HCT116 (cell line): Measurements from ENCODE around the gene SLCO2A1. TPM values are rescaled to one million over a fixed set of nuclear protein-coding genes. Genes with fewer than 3 reads are reported as not detected.

Experiments used
- ATAC-seq: fragments of 200-7000 bp; cut with Tn5 transposase; 2 replicates; pipeline ENCODE4 v1.9.1; 2020; ENCODE audit warnings: mild to moderate bottlenecking, moderate library complexity
- BruUV-seq: library from RNA; stranded (reverse); fragments of 400-500 nt; replicated peaks from 2 replicates; lab custom pipeline; 2021; lab: Mats Ljungman, UMichigan
- CTCF ChIA-PET: fragments of 300-600 bp; sonication (Branson Sonifier 250); formaldehyde crosslinking; loops from one replicate; lab custom pipeline; 2021; ENCODE audit warnings: antibody characterized with exemption; lab: Charles Lee
- POLR2A ChIA-PET: fragments of 300-600, 350-600 bp; sonication (Branson Sonifier 250); formaldehyde crosslinking; loops from one replicate; lab custom pipeline; 2021; ENCODE audit warnings: antibody characterized with exemption; lab: Charles Lee
- RAD21 ChIA-PET, 2 experiments: fragments of 300-600 bp; sonication (Branson Sonifier 250); formaldehyde crosslinking; loops; one replicate each; lab custom pipeline; 2023; ENCODE audit warnings: low total read pairs in 2 of 2; ENCODE audit not compliant: uncharacterized antibody in 2 of 2, unreplicated experiment in 2 of 2, low non-redundant PET in 1 of 2; lab: Charles Lee
- DNase-seq: peaks from one replicate; pipeline ENCODE4 v3.0.0-alpha.2; 2010; ENCODE audit warnings: low read depth, low spot score
- H2AFZ ChIP-seq: fragments of 200-600 bp; shearing (Covaris generic), sonication (generic); 2 replicates; pipeline ENCODE4 v1.6.1; 2017; ENCODE audit warnings: low read depth, mixed run types, mixed read lengths, antibody characterized with exemption, low read length; ENCODE audit not compliant: poor library complexity, severe bottlenecking
- H3K27ac ChIP-seq: 2 replicates; pipeline ENCODE4 v1.5.1; 2012; ENCODE audit warnings: low read depth, low read length
- H3K27me3 ChIP-seq: fragments of 200-600 bp; sonication (generic); 2 replicates; pipeline ENCODE4 v1.6.1; 2016; ENCODE audit warnings: mixed run types, low read length, mixed read lengths; ENCODE audit not compliant: insufficient read depth
- H3K36me3 ChIP-seq, 2 experiments: fragments of 200-500 bp in 1 of 2; fragments of 200-600 bp in 1 of 2; sonication (Bioruptor generic) in 1 of 2; sonication (generic) in 1 of 2; 2 replicates each; pipeline versions ENCODE4 v1.5.1 to v1.6.1; 2014 to 2016; ENCODE audit warnings: low read length in 2 of 2, inconsistent platforms in 1 of 2, mixed read lengths in 1 of 2, mixed run types in 1 of 2; ENCODE audit not compliant: insufficient read depth in 2 of 2, control insufficient read depth in 1 of 2
- H3K4me1 ChIP-seq, 2 experiments: fragments of 200-600 bp in 1 of 2; sonication (generic) in 1 of 2; 2 replicates each; pipeline versions ENCODE4 v1.5.1 to v1.6.1; 2012 to 2017; ENCODE audit warnings: low read length in 2 of 2, inconsistent platforms in 1 of 2, mild to moderate bottlenecking in 1 of 2, mixed read lengths in 1 of 2, mixed run types in 1 of 2, moderate library complexity in 1 of 2; ENCODE audit not compliant: insufficient read depth in 2 of 2, control insufficient read depth in 1 of 2
- H3K4me2 ChIP-seq: fragments of 200-600 bp; sonication (generic); 2 replicates; pipeline ENCODE4 v1.6.1; 2017; ENCODE audit warnings: mixed run types, low read length, mixed read lengths
- H3K4me3 ChIP-seq, 2 experiments: fragments of 200-600 bp in 1 of 2; sonication (generic) in 1 of 2; replicated peaks in 1 of 2; 2 replicates each; pipeline ENCODE4 v1.5.1; 2011 to 2016; ENCODE audit warnings: low read length in 2 of 2, control low read depth in 1 of 2, low read depth in 1 of 2, mild to moderate bottlenecking in 1 of 2, mixed read lengths in 1 of 2, mixed run types in 1 of 2
- H3K79me2 ChIP-seq: fragments of 200-600 bp; sonication (generic); 2 replicates; pipeline ENCODE4 v1.6.1; 2017; ENCODE audit warnings: mild to moderate bottlenecking, mixed run types, low read length, moderate library complexity, mixed read lengths; ENCODE audit not compliant: insufficient read depth
- H3K9ac ChIP-seq: fragments of 200-600 bp; sonication (generic); 2 replicates; pipeline ENCODE4 v1.6.1; 2016; ENCODE audit warnings: low read length, mixed read lengths
- H3K9me2 ChIP-seq: fragments of 200-600 bp; sonication (generic), shearing (Covaris generic); 2 replicates; pipeline ENCODE4 v1.6.1; 2017; ENCODE audit warnings: mixed run types, mild to moderate bottlenecking, moderate library complexity; ENCODE audit not compliant: insufficient read depth
- H3K9me3 ChIP-seq, 2 experiments: fragments of 200-500 bp in 1 of 2; fragments of 200-600 bp in 1 of 2; sonication (Bioruptor generic) in 1 of 2; sonication (generic) in 1 of 2; 2 replicates each; pipeline ENCODE4 v1.6.1; 2014 to 2017; ENCODE audit warnings: low read length in 2 of 2, mixed read lengths in 2 of 2, inconsistent platforms in 1 of 2, low read depth in 1 of 2, mild to moderate bottlenecking in 1 of 2, mixed run types in 1 of 2, moderate library complexity in 1 of 2; ENCODE audit not compliant: control insufficient read depth in 1 of 2, insufficient read depth in 1 of 2
- H4K20me1 ChIP-seq: fragments of 200-600 bp; sonication (generic), shearing (Covaris generic); 2 replicates; pipeline ENCODE4 v1.6.1; 2017; ENCODE audit warnings: mixed run types, mild to moderate bottlenecking, moderate library complexity; ENCODE audit not compliant: insufficient read depth
- ATF3 ChIP-seq: IDR thresholded peaks from 2 replicates; pipeline ENCODE4 v1.6.1; 2012
- CBX3 ChIP-seq: IDR thresholded peaks from 2 replicates; pipeline ENCODE4 v1.6.1; 2012; ENCODE audit warnings: low read depth
- CEBPB ChIP-seq: IDR thresholded peaks from 2 replicates; pipeline ENCODE4 v1.6.1; 2012; ENCODE audit warnings: low read depth
- CTCF ChIP-seq, 3 experiments: fragments of 200-600 bp in 1 of 3; sonication (generic) in 1 of 3; IDR thresholded peaks in 2 of 3; conservative IDR thresholded peaks in 1 of 3; 2 replicates each; pipeline ENCODE4 v1.5.1; 2012 to 2017; ENCODE audit warnings: low read depth in 2 of 3, low read length in 2 of 3, antibody characterized with exemption in 1 of 3, borderline replicate concordance in 1 of 3, control low read depth in 1 of 3, mild to moderate bottlenecking in 1 of 3, mixed read lengths in 1 of 3, mixed run types in 1 of 3, moderate library complexity in 1 of 3; ENCODE audit not compliant: insufficient read depth in 1 of 3
- EZH2 ChIP-seq: fragments of 200-600 bp; sonication (generic); IDR thresholded peaks from 2 replicates; pipeline ENCODE4 v1.6.1; 2017; ENCODE audit warnings: antibody characterized with exemption, mixed run types
- FOSL1 ChIP-seq: IDR thresholded peaks from 2 replicates; pipeline ENCODE4 v1.6.1; 2012; ENCODE audit warnings: low read depth
- SP1 ChIP-seq: IDR thresholded peaks from 2 replicates; pipeline ENCODE4 v1.6.1; 2012; ENCODE audit warnings: low read depth
- ZBTB33 ChIP-seq: IDR thresholded peaks from 2 replicates; pipeline ENCODE4 v1.6.1; 2011; ENCODE audit warnings: mild to moderate bottlenecking, low read length, moderate library complexity; ENCODE audit not compliant: insufficient replicate concordance; ENCODE audit errors: extremely low read depth
- intact Hi-C: fragments of 100-400 bp; cut with micrococcal nuclease; formaldehyde crosslinking; loops from 2 replicates; pipeline ENCODE4 v1.10.0; 2022
- total RNA-seq: library from RNA; stranded (reverse); gene quantifications from one replicate; pipeline ENCODE4 v1.2.1, GENCODE V29; 2021; ENCODE audit not compliant: unreplicated experiment

Gene SLCO2A1
- total RNA-seq, 1 experiment from 2014 or later, result 0.52 TPM

- peak; percentile 54 to 71 (median 57); a peak in 5 of 6 replicates for TF ChIP-seq CTCF (IDR thresholded peaks at IDR 0.05 in 2 of 3, conservative IDR thresholded peaks at IDR 0.05 in 1 of 3; ENCODE audit: borderline replicate concordance in 1 of 3, insufficient read depth in 1 of 3, low read depth in 2 of 3, low read length in 2 of 3)
- no peak for TF ChIP-seq ZBTB33
- no peak for TF ChIP-seq CBX3
- no peak; the same call in 1 of the 2 replicates for TF ChIP-seq FOSL1
- no peak for TF ChIP-seq CEBPB
- TF ChIP-seq EZH2, result no peak
Observed at GRCh38 chr3:134039161-134039862, 9.6 kb upstream of the SLCO2A1 start (continued).

GRCh38 chr3:134038716-134039115, 9.0 kb upstream of the SLCO2A1 start:
- intact Hi-C loops, result loop anchor here (1.0 kb wide), 1 partner anchor 108 kb away; no protein-coding TSS in a partner anchor
- RAD21 ChIA-PET, result no interaction called here
- peak overlapping the region; percentile 30 for H3K4me2 ChIP-seq

More at GRCh38 chr3:134038716-134039115, 9.0 kb upstream of the SLCO2A1 start:
- Histone ChIP-seq H2AFZ (no peak overlapping the region), H3K27ac (no peak overlapping the region), H3K36me3 (no peaks in the 10 kb centered on the region), H3K79me2 (no peaks in the 10 kb centered on the region), H4K20me1 (no peaks in the 10 kb centered on the region), H3K9me2 (no peaks in the 10 kb centered on the region), H3K27me3 (no peaks in the 10 kb centered on the region), H3K9me3 (no peaks in the 10 kb centered on the region), H3K9ac (no peak overlapping the region), H3K4me3 (no peak overlapping the region), H3K4me1 (peaks cover 0 to 14% of the 10 kb centered on the region in 2 experiments; a peak in 2 of 4 replicates)
- CTCF ChIA-PET, result no interaction called here
- DNase-seq, result no peak
- POLR2A ChIA-PET, result no interaction called here
- ATAC-seq, result peak; percentile 19; the same call in 1 of the 2 replicates
- TF ChIP-seq ATF3, result no peak
- no peak for TF ChIP-seq SP1
- BruUV-seq, result no TSS peak
